Measurements from ENCODE around the gene AXL.

- TF ChIP-seq CTCF (IDR thresholded peaks at IDR 0.05; ENCODE audit: low read depth, low read length): no peak
- no peak for TF ChIP-seq EZH2phosphoT487 (IDR thresholded peaks at IDR 0.05; ENCODE audit: low read depth)
Observed at GRCh38 chr19:41222240-41222639, 3.2 kb downstream of the AXL start.

All from OCI-LY3 (cell line).